ENCODE data around the gene AK8.

AK8 gene

DNA sequence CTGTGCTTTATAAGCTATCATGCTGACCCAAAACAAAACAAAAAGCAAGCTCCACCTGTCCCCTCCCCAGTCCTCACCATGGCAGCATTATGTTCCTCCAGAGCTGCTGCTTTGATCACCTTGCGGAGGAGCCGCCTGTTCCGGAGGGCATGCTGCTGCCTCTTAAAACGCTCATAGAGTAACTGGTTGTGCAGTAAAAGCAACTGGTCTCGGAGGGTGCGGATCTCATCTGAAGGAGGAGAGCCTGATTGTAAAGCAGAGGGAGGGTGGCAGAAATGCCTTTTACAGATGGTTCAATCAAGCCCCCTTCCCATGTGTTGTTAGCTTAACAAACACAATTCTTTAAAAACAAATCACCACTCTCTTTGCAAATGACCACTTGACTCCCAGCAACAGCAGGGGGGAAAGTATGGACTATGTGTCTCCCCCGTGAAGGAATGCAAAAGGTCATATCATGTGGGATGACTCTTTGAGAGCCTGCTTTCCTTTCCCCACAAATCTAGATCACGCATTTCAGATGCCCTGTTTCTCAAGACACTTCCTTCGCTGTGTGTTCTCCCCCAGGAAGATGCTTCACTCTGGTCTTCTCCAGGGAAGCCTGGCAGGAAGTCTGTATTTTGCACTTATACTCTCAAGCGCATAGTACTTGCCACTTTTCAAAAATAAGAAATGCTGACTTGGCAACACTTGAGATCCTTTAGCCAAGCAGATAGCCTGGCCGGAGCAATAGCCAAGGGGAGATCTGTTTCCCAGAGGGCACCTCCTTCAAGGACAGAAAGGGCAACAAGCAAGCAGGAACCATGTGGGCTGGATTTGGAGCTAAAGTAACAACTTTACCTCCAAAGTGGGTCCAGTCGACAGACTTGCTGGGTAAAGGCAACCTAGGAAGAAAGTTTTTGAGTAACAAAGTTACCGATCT lies 25.7 kb upstream of the AK8 start:
- Histone ChIP-seq H3K27me3 (ENCODE audit: insufficient read depth, low read length) (no peaks in the 10 kb centered on the region), H3K4me1 (ENCODE audit: insufficient read depth, low read length) (peaks cover 21% of the 10 kb centered on the region), H3K27ac (ENCODE audit: low read length) (no peak overlapping the region), H3K9me3 (ENCODE audit: insufficient read depth, low read depth, low read length) (no peaks in the 10 kb centered on the region), H3K9ac (ENCODE audit: low read depth, low read length) (peak overlapping the region; percentile 22; the same call in 1 of the 2 replicates), H3K4me3 (ENCODE audit: low read length) (peak overlapping the region; percentile 18; the same call in 1 of the 2 replicates), H3K36me3 (ENCODE audit: insufficient read depth, low read depth, low read length) (peaks cover 50% of the 10 kb centered on the region)

GRCh38 chr9:132901858-132902831 lies 24.1 kb upstream of the AK8 start:
- Histone ChIP-seq H3K27ac (ENCODE audit: low read length) (no peak overlapping the region), H3K4me1 (ENCODE audit: insufficient read depth, low read length) (peaks cover 21% of the 10 kb centered on the region), H3K27me3 (ENCODE audit: insufficient read depth, low read length) (no peaks in the 10 kb centered on the region), H3K9ac (ENCODE audit: low read depth, low read length) (no peak overlapping the region), H3K36me3 (ENCODE audit: insufficient read depth, low read depth, low read length) (peaks cover 65% of the 10 kb centered on the region), H3K4me3 (ENCODE audit: low read length) (no peak overlapping the region), H3K9me3 (ENCODE audit: insufficient read depth, low read depth, low read length) (no peaks in the 10 kb centered on the region)

DNA sequence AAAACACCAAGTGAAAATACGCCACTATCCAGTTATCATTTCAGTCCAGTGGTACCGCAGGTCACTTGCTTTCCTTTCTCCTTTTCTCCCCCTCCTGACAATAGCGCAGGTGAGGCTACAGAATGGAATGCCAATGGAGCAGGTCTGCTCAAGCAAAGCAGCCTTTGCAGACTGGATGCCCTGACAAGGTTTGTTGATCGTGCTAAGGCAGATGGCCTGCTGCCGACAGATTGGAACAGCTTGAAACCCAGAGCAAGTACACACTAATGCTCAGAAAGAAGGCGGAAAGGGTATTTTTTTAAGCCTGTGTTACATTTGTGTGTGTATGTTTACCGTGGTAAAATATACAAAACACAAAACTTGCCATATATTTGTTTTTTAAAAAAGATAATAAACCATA lies 20.0 kb upstream of the AK8 start:
- H3K27me3 ChIP-seq (ENCODE audit: insufficient read depth, low read length): no peaks in the 10 kb centered on the region
- H3K4me1 ChIP-seq (ENCODE audit: insufficient read depth, low read length): peaks cover 8% of the 10 kb centered on the region; the same call in 1 of the 2 replicates
- no peak overlapping the region for H3K27ac ChIP-seq (ENCODE audit: low read length)
- peaks cover 91% of the 10 kb centered on the region for H3K36me3 ChIP-seq (ENCODE audit: insufficient read depth, low read depth, low read length)
- H3K9ac ChIP-seq (ENCODE audit: low read depth, low read length): no peak overlapping the region
- no peak overlapping the region for H3K4me3 ChIP-seq (ENCODE audit: low read length)
- no peaks in the 10 kb centered on the region for H3K9me3 ChIP-seq (ENCODE audit: insufficient read depth, low read depth, low read length)

DNA sequence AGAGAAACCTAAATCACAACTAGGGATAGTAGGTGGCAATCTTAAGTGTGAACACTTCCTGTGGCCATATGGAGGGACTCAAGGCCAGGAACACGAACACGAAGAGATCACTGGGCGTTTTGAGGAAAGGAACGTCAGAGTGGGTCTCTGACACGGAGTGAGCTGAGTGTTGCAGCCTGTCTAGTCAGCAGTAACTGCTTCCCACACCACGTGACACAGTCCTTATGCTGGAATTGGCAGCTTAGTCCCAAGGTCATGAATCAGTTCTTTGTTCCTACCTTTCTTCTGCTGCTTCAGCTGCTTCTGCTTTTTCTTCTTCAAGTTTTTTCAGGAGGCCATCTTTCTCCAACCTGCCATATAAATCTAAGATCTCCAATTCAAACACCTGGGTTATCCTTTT lies 18.8 kb upstream of the AK8 start:
- Histone ChIP-seq H3K9ac (ENCODE audit: low read depth, low read length) (no peak overlapping the region), H3K4me3 (ENCODE audit: low read length) (no peak overlapping the region), H3K27me3 (ENCODE audit: insufficient read depth, low read length) (no peaks in the 10 kb centered on the region), H3K36me3 (ENCODE audit: insufficient read depth, low read depth, low read length) (peaks cover 87% of the 10 kb centered on the region), H3K27ac (ENCODE audit: low read length) (no peak overlapping the region), H3K4me1 (ENCODE audit: insufficient read depth, low read length) (no peaks in the 10 kb centered on the region), H3K9me3 (ENCODE audit: insufficient read depth, low read depth, low read length) (no peaks in the 10 kb centered on the region)

GRCh38 chr9:132896264-132896663 lies 18.2 kb upstream of the AK8 start:
- H3K4me1 ChIP-seq (ENCODE audit: insufficient read depth, low read length): no peaks in the 10 kb centered on the region
- no peaks in the 10 kb centered on the region for H3K27me3 ChIP-seq (ENCODE audit: insufficient read depth, low read length)
- no peak overlapping the region for H3K27ac ChIP-seq (ENCODE audit: low read length)
- H3K4me3 ChIP-seq (ENCODE audit: low read length): no peak overlapping the region
- no peak overlapping the region for H3K9ac ChIP-seq (ENCODE audit: low read depth, low read length)
- no peaks in the 10 kb centered on the region for H3K9me3 ChIP-seq (ENCODE audit: insufficient read depth, low read depth, low read length)
- peaks cover 82% of the 10 kb centered on the region for H3K36me3 ChIP-seq (ENCODE audit: insufficient read depth, low read depth, low read length)

DNA sequence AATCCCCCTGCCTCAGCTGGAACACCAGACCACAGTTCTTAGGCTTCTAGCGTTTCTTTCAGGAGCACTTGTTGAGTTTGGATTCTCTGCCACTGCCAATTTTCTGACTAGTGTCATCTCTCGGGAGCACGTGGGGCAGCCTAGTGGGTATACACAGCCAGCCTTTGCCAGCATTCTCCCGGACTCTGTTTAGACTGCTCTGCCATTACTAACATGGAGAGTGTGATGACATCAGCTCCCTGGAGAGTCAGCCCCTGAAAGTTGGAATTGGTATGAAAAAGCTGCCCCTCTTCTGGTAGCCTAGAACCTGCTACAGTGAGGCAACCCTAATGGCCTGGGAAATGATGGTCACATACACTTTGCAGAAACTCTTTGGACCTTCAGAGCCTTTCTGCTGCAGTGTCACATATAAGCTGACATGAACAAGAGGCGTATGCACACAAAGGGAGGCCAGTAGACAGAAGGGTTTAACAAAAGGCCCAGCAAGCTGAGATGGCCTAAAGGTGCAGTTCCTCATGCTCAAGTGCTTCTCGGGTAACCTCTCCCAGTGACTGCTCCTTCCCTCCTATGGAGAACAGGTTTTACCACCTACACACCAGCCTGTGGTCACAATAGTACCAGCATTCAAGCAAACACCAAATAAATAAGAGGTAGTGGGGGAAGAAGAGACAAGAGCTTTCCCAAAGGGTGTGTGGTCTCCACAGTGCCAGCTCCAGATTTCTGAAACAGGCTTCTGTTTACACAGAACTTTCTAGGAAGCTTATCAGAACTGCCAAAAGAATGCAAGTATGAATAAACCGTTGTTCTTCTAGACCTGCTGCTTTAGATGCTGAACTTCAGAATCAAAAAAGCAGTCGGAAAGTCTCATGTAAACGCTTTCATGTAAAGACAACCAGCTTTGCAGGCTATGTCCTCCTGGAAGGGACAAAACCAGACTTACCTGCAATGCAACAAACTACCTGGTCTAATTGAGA lies 17.1 kb upstream of the AK8 start:
- Histone ChIP-seq H3K36me3 (ENCODE audit: insufficient read depth, low read depth, low read length) (peaks cover 71% of the 10 kb centered on the region), H3K9me3 (ENCODE audit: insufficient read depth, low read depth, low read length) (no peaks in the 10 kb centered on the region), H3K4me1 (ENCODE audit: insufficient read depth, low read length) (no peaks in the 10 kb centered on the region)

DNA sequence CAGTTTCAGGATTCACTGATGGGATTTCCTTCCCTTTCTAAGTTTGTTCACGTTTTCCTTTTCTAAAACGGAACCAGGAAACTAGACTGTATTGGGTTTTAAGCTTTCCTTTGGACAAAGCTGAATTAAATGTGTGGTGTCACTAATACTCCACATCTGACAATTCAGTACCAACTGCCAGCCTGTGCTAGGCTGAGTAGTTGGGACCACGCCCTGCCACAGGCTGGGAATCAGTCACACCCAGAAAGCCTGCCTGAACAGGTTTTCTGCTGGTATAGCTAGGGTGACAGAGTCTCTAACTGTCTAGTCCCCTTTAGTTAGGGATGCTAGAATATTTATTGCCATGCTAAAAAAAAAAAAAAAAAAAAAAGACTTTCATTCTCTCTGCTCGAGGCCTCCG lies 16.3 kb upstream of the AK8 start:
- H3K9me3 ChIP-seq (ENCODE audit: insufficient read depth, low read depth, low read length): no peaks in the 10 kb centered on the region
- no peak overlapping the region for H3K27ac ChIP-seq (ENCODE audit: low read length)
- H3K36me3 ChIP-seq (ENCODE audit: insufficient read depth, low read depth, low read length): peaks cover 63% of the 10 kb centered on the region
- no peak overlapping the region for H3K4me3 ChIP-seq (ENCODE audit: low read length)
- no peak overlapping the region for H3K9ac ChIP-seq (ENCODE audit: low read depth, low read length)
- no peaks in the 10 kb centered on the region for H3K4me1 ChIP-seq (ENCODE audit: insufficient read depth, low read length)
- H3K27me3 ChIP-seq (ENCODE audit: insufficient read depth, low read length): no peaks in the 10 kb centered on the region

More for the DNA sequence above, 17.1 kb upstream of the AK8 start:
- Histone ChIP-seq H3K27ac (ENCODE audit: low read length) (no peak overlapping the region), H3K27me3 (ENCODE audit: insufficient read depth, low read length) (no peaks in the 10 kb centered on the region), H3K4me3 (ENCODE audit: low read length) (no peak overlapping the region), H3K9ac (ENCODE audit: low read depth, low read length) (no peak overlapping the region)

DNA sequence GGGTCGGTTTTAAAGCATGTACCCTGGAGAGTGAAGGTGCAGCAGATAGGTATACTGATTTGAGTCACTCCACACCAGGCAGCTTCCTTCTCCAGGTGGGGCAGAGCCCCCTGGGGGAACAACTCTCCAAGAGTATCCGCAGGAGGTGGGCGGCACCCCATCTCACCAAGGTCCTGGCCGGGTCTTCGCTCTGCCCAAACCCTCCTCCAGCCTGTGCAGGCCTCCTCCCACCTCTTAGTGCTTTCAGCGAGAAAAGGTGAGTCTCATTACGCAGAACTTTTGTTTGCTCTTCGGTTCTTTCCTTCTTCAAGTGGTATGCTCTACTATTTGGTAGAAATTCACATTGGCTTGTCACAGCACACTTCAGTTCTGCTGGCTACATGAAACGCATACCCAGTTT lies 14.3 kb upstream of the AK8 start:
- no peak overlapping the region for H3K4me3 ChIP-seq (ENCODE audit: low read length)
- H3K9me3 ChIP-seq (ENCODE audit: insufficient read depth, low read depth, low read length): no peaks in the 10 kb centered on the region
- no peak overlapping the region for H3K9ac ChIP-seq (ENCODE audit: low read depth, low read length)
- H3K36me3 ChIP-seq (ENCODE audit: insufficient read depth, low read depth, low read length): peaks cover 44% of the 10 kb centered on the region
- H3K27ac ChIP-seq (ENCODE audit: low read length): no peak overlapping the region
- no peaks in the 10 kb centered on the region for H3K4me1 ChIP-seq (ENCODE audit: insufficient read depth, low read length)
- no peaks in the 10 kb centered on the region for H3K27me3 ChIP-seq (ENCODE audit: insufficient read depth, low read length)

DNA sequence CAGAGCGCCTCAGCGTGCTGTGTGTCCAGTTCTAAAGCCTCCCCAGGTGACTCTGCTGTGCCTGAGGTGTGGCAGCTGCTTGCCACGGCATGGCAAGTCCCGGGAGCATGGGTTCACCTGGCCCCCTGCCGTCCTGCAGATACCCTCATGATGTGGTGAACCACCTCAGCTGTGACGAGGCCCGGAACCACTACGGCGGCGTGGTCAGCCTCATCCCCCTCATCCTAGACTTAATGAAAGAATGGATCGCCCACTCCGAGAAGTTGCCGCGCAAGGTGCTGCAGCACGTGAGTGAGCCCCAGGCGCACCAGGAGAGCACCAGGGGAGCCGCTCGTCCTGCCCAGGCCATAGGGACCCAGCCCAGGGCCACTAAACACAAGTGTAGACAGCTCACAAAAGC lies 10.1 kb upstream of the AK8 start:
- Histone ChIP-seq H3K4me3 (ENCODE audit: low read length) (no peak overlapping the region), H3K27ac (ENCODE audit: low read length) (no peak overlapping the region), H3K4me1 (ENCODE audit: insufficient read depth, low read length) (no peaks in the 10 kb centered on the region), H3K9ac (ENCODE audit: low read depth, low read length) (no peak overlapping the region), H3K27me3 (ENCODE audit: insufficient read depth, low read length) (no peaks in the 10 kb centered on the region), H3K36me3 (ENCODE audit: insufficient read depth, low read depth, low read length) (0 out of 2 replicates have a peak, but pooled peaks cover 6% of the 10 kb centered on the region), H3K9me3 (ENCODE audit: insufficient read depth, low read depth, low read length) (no peaks in the 10 kb centered on the region)

GRCh38 chr9:132887181-132888120 lies 9.4 kb upstream of the AK8 start:
- no peak overlapping the region for H3K4me3 ChIP-seq (ENCODE audit: low read length)
- no peaks in the 10 kb centered on the region for H3K9me3 ChIP-seq (ENCODE audit: insufficient read depth, low read depth, low read length)
- H3K9ac ChIP-seq (ENCODE audit: low read depth, low read length): no peak overlapping the region
- H3K4me1 ChIP-seq (ENCODE audit: insufficient read depth, low read length): no peaks in the 10 kb centered on the region
- no peaks in the 10 kb centered on the region for H3K36me3 ChIP-seq (ENCODE audit: insufficient read depth, low read depth, low read length)
- no peak overlapping the region for H3K27ac ChIP-seq (ENCODE audit: low read length)
- no peaks in the 10 kb centered on the region for H3K27me3 ChIP-seq (ENCODE audit: insufficient read depth, low read length)
